Middle frontal gyrus (tissue), 1 donor: Measurements from ENCODE around the gene PCDHA1.

ENCODE experiments used
- DNase-seq: peaks from one replicate; pipeline ENCODE4 v3.0.0-alpha.2; 2015; ENCODE audit warnings: low spot score; ENCODE audit errors: extremely low spot score

PCDHA1 gene

GRCh38 chr5:141040093-141040770, 254.3 kb downstream of the PCDHA1 start:
- DNase-seq = peak; percentile 65

- peak; percentile 93 for DNase-seq
These were observed 255.0 kb downstream of the PCDHA1 start for GRCh38 chr5:141040771-141041426.

DNA sequence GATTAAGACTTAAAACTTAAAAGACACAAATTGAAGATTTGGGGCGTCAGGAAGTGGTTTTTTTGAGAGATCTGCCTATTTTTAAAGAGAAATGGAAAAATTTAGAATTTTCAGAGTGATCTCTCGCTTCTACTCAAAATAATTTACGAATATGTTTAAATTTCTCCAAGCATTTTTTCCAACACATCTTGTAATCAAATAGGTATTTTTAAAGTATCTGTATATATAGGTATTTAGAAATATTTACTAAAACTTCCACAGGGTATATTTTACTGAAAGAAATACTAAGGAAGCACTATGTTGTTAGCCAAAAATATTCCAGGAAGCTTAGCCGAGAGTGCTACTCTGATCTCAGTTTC, 255.5 kb downstream of the PCDHA1 start:
- DNase-seq = no peak

- DNase-seq = no peak
These were observed 256.6 kb downstream of the PCDHA1 start for GRCh38 chr5:141042555-141042954.

DNA sequence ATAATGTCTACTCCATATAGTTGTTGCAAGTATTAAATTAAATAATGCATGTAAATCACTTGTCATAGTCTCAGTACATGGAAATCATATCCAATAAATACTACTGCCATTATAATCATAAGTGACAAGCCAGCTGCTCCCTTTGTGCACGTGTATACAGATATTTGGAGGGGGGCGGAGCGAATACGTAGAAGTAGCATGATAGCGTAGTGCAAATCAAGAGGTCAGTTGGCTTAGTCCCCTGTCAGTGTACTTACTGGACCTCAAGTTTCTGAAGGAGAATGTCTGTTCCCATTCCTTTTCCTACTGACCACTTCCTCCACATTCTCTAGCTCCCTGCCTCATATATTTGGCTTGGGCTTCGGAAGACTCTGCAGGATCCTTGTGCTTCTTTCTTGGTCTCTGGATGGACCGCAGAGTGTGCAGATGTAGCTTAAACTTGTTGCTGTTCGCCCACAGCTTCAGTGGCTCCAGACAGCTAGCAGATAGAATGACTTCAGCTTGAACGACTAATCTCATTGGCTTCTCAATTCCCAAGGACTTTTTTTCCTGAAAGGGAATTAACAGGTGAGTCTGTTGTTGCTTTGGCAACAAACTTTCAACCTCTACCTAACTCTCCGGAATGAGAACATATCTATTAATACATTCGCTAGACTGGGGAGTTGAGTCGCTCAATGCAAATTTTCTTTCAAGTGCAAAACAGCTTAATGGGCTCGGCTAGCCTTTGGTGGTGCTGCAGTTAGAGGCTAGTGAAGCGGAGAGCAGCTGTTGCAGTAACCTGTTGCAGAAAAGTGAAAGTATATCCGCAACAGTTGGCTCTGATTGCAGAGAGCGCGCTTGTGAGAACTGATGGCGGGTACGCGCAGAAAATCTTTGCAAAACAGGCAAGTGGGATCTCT, 264.9 kb downstream of the PCDHA1 start, which contains the start of gene PCDHB1:
TSS of gene PCDHB1 (plus strand) at position 753 of the 899 bp plus-strand sequence. CDS start at position 850, 97 bp downstream.
- DNase-seq = no peak

DNA sequence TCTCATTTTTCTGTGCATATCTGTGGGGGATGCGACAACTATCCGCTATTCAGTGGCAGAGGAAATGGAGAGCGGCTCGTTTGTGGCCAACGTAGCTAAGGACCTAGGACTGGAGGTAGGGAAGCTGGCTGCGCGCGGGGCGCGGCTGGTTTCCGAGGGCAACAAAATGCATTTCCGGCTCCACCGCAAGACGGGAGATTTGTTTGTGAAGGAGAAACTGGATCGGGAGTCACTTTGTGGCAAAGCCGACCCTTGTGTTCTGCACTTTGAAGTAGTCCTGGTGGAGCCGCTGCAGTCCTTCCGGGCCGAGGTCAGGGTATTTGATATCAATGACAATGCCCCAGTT, 265.6 kb downstream of the PCDHA1 start:
- no peak for DNase-seq
